GM12865 (cell line): ENCODE measurements around the gene ENTPD6.
"Not testable (repeated sequence)": the region's sequence is repeated elsewhere in the genome, so short reads cannot be mapped to it uniquely, and the experiment has no call there.

ENCODE experiments used
- DNase-seq: peaks from one replicate; pipeline ENCODE4 v3.0.0; 2010; ENCODE audit warnings: low read depth
- H3K4me3 ChIP-seq: 2 replicates; pipeline ENCODE4 v1.5.1; 2011; ENCODE audit warnings: mild to moderate bottlenecking, low read depth, low read length, control low read depth
- CTCF ChIP-seq: IDR thresholded peaks from 2 replicates; pipeline ENCODE4 v1.5.1; 2011; ENCODE audit warnings: low read length, control low read depth, low read depth, inconsistent platforms; ENCODE audit not compliant: insufficient read depth; ENCODE audit errors: missing control alignments

ENTPD6 gene

DNA sequence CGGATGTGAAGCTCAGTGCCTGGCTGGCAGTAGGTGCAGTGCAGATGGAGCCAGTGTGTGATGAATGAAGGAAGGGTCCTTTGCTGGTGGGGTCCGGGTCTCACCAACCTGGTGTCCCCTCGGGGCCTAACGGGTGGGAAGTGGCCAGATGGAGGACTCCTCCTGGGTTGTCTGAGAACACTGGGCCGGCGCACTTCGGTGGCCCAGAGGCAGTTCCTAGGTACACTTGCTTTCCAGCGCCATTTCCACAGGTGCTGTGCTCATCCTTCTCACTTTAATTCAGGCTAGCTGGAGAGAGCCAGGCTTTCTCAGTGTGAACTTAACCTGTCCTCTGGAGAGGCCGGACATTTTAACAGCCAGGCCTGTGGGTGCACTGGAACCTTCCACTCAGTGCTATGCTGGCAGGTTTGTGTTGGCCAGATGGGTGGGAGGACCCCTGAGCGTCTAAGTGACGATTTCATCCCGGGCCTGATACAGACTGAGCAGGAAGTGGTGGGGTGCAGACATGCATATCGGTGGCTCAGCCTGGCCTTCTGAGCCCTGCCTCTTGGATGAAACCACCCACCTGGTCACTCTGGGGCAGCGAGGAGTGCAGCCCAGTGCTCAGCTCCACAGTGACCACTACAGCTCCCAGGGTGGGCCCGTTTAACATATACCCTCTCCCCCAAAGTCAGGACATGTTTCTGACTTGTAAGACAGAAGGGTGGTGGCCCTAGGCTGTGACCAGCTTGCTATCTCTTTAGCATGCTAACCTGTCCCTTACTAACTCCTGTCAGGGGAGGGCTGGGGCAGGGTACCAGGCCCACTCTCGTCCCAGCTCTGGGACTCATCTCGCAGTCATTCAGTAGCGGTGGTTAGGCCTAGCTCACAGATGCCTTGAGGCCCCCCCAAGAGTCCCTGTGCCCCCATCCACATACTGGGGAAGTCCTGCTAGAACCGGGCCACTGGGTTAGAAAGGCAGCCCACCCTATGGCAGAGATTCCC is 44.2 kb downstream of the ENTPD6 start:
- DNase-seq: peak; percentile 22
- no peak for TF ChIP-seq CTCF
- no peak overlapping the region for H3K4me3 ChIP-seq

- DNase-seq: not testable (repeated sequence)
Observed at GRCh38 chr20:25240851-25241658, 45.5 kb downstream of the ENTPD6 start.

DNA sequence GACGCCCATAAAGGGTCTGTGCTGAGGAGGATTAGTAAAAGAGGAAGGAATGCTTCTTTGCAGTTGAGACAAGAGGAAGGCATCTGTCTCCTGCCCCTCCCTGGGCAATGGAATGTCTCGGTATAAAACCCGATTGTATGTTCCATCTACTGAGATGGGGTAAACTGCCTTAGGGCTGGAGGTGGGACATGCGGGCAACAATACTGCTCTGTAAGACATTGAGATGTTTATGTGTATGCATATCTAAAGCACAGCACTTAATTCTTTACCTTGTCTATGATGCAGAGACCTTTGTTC is 46.1 kb downstream of the ENTPD6 start:
- not testable (repeated sequence) for H3K4me3 ChIP-seq, DNase-seq

More at GRCh38 chr20:25240851-25241658, 45.5 kb downstream of the ENTPD6 start:
- not testable (repeated sequence) for H3K4me3 ChIP-seq

GRCh38 chr20:25242231-25242630 is 46.7 kb downstream of the ENTPD6 start:
- TF ChIP-seq CTCF: no peak
- no peak overlapping the region for H3K4me3 ChIP-seq
- DNase-seq: no peak

DNA sequence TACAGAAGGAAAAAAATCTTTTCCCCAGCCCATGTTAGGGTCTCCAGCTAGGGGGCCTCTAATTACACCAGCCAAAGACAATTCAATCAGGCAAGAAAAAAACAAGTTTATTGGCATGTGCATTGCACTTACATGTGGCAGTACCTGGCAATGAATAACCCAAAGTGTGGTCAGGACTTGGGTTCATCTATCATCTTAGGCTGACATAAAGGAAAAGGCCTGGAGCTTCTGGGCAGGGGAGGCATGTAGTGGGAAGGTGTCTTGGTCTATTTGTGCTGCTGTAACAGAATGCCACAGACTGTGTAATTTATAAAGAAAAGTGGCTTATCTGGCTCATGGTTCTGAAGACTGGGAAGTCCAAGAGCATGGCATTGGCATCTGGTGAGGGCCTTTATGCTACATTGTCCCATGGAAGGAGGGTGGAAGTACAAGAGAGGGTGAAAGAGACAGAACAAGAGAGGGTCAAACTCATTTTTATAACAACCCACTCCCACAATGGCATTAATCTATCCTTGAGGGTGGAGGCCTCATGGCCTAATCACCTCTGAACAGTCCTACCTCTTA is 48.0 kb downstream of the ENTPD6 start:
- no peak for TF ChIP-seq CTCF
- DNase-seq: no peak
- H3K4me3 ChIP-seq: no peak overlapping the region

GRCh38 chr20:25244976-25245375 is 49.5 kb downstream of the ENTPD6 start:
- no peak overlapping the region for H3K4me3 ChIP-seq
- DNase-seq: no peak
- TF ChIP-seq CTCF: no peak

- H3K4me3 ChIP-seq: no peak overlapping the region
- no peak for TF ChIP-seq CTCF
- no peak for DNase-seq
Observed at GRCh38 chr20:25245461-25245860, 49.9 kb downstream of the ENTPD6 start.
